ENCODE measurements around the gene SNF8. TPM values are rescaled to one million over a fixed set of nuclear protein-coding genes. Genes with fewer than 3 reads are reported as not detected.

Gene SNF8
- total RNA-seq (2021), result 116 to 136 TPM (median 127 TPM) in 3 replicates
- percentile 80 among the genes with signal in this experiment for Bru-seq, nascent RNA
- long read RNA-seq, experiment 1, transcript SNF8-201 (8 exons, 951 nt), result minor isoform, 7 of 238 reads
- long read RNA-seq, experiment 1, transcript SNF8-202 (8 exons, 2,319 nt), result major isoform, 199 of 238 reads
- long read RNA-seq, experiment 1, partial matches to known transcripts, result 3 of 238 reads
- long read RNA-seq, experiment 1, other reads (novel, unspliced or antisense), result 21 of 238 reads
- long read RNA-seq, experiment 2, transcript SNF8-202 (8 exons, 2,319 nt), result major isoform, 120 of 149 reads
- long read RNA-seq, experiment 2, partial matches to known transcripts, result 11 of 149 reads
- long read RNA-seq, experiment 2, other reads (novel, unspliced or antisense), result 10 of 149 reads
- long read RNA-seq, experiment 3, transcript SNF8-201 (8 exons, 951 nt), result minor isoform, 8 of 168 reads
- long read RNA-seq, experiment 3, transcript SNF8-202 (8 exons, 2,319 nt), result major isoform, 137 of 168 reads
- long read RNA-seq, experiment 3, partial matches to known transcripts, result 7 of 168 reads
- long read RNA-seq, experiment 3, other reads (novel, unspliced or antisense), result 13 of 168 reads

- H3K4me1 Mint-ChIP-seq, result peaks cover 10% of the 10 kb centered on the region
- ATAC-seq (peak; percentile 91), DNase-seq (ENCODE audit: low spot score) (peak; percentile 97)
- H3K36me3 Mint-ChIP-seq, result peaks cover 6% of the 10 kb centered on the region
- 0 out of 2 replicates have a peak, but pooled peaks cover 3% of the 10 kb centered on the region for H3K9me3 Mint-ChIP-seq
- no peaks in the 10 kb centered on the region; the same call in 1 of the 2 replicates for H3K27me3 Mint-ChIP-seq (ENCODE audit: low read depth)
- H3K27ac Mint-ChIP-seq, result peak within 1 kb of the TSS; percentile 97
- ChIA-PET POLR2A (interaction anchor here (0.6 to 1.8 kb wide), 7 partner anchors 9 to 108 kb away, joined by 3 to 10 read pairs (median 5); partner anchors contain the start of gene IGF2BP1), CTCF (interaction anchor here (0.6 to 3.4 kb wide), 12 partner anchors 10 to 110 kb away, joined by 3 to 22 read pairs (median 3); no protein-coding TSS in a partner anchor)
- H3K4me3 Mint-ChIP-seq, result peak within 1 kb of the TSS; percentile 100
- TF ChIP-seq NR2C2 (CRISPR knock-in tag; IDR thresholded peaks at IDR 0.05), result no peak
- TF ChIP-seq ZNF671 (CRISPR knock-in tag; IDR thresholded peaks at IDR 0.05), result no peak
- TF ChIP-seq USF2 (CRISPR knock-in tag; IDR thresholded peaks at IDR 0.05), result 0 out of 2 replicates have a peak, but pooled peaks have one; percentile 25
- TF ChIP-seq RORB (CRISPR knock-in tag; IDR thresholded peaks at IDR 0.05), result no peak
- 0 out of 2 replicates have a peak, but pooled peaks have one; percentile 82 for TF ChIP-seq TCF7 (CRISPR knock-in tag; IDR thresholded peaks at IDR 0.05; ENCODE audit: low read depth)
- no peak for TF ChIP-seq NR3C1 (CRISPR knock-in tag; conservative IDR thresholded peaks at IDR 0.05; ENCODE audit: low read depth)
- no peak for TF ChIP-seq MXD4 (CRISPR knock-in tag; IDR thresholded peaks at IDR 0.05; ENCODE audit: borderline replicate concordance)
- TF ChIP-seq ZNF281 (CRISPR knock-in tag; IDR thresholded peaks at IDR 0.05), result 0 out of 2 replicates have a peak, but pooled peaks have one; percentile 36
- TF ChIP-seq ATF2 (CRISPR knock-in tag; IDR thresholded peaks at IDR 0.05; ENCODE audit: borderline replicate concordance, low read depth), result no peak
- peak; percentile 74; the same call in 1 of the 2 replicates for TF ChIP-seq E2F4 (CRISPR knock-in tag; IDR thresholded peaks at IDR 0.05; ENCODE audit: borderline replicate concordance, low read depth)
- no peak for TF ChIP-seq CDX4 (CRISPR knock-in tag; IDR thresholded peaks at IDR 0.05; ENCODE audit: borderline replicate concordance)
- TF ChIP-seq GABPB1 (CRISPR knock-in tag; IDR thresholded peaks at IDR 0.05), result peak; percentile 86
- no peak for TF ChIP-seq ZMAT4 (CRISPR knock-in tag; IDR thresholded peaks at IDR 0.05)
- no peak for TF ChIP-seq IRF2 (CRISPR knock-in tag; IDR thresholded peaks at IDR 0.05; ENCODE audit: borderline replicate concordance, low read depth)
- peak; percentile 88 for TF ChIP-seq FOXK1 (CRISPR knock-in tag; IDR thresholded peaks at IDR 0.05)
- TF ChIP-seq SP1 (CRISPR knock-in tag; conservative IDR thresholded peaks at IDR 0.05), result peak; percentile 78
- peak; percentile 16; the same call in 1 of the 2 replicates for TF ChIP-seq ZNF317 (CRISPR knock-in tag; IDR thresholded peaks at IDR 0.05; ENCODE audit: borderline replicate concordance, low read depth)
- TF ChIP-seq CBFB (CRISPR knock-in tag; IDR thresholded peaks at IDR 0.05; ENCODE audit: low read depth), result peak; percentile 96
- TF ChIP-seq JUN (CRISPR knock-in tag; IDR thresholded peaks at IDR 0.05), result peak; percentile 68; the same call in 1 of the 2 replicates
- peak; percentile 98 for TF ChIP-seq CREM (CRISPR knock-in tag; IDR thresholded peaks at IDR 0.05)
- no peak for TF ChIP-seq PRDM15 (CRISPR knock-in tag; IDR thresholded peaks at IDR 0.05)
- TF ChIP-seq TEAD4 (CRISPR knock-in tag; IDR thresholded peaks at IDR 0.05), result peak; percentile 67
- no peak for TF ChIP-seq GTF2I (CRISPR knock-in tag; conservative IDR thresholded peaks at IDR 0.05)
These were observed at the start of gene SNF8 for GRCh38 chr17:48944515-48945260. SNF8 (minus strand) TSS chr17:48944842; CDS start chr17:48944734, 108 bp downstream.
